ENCODE data around the gene DMTF1. TPM values are rescaled to one million over a fixed set of nuclear protein-coding genes. Genes with fewer than 3 reads are reported as not detected.

DMTF1 gene
- total RNA-seq, 1 experiment from 2014 or later = 56.3 TPM

Other genes with a start within 250 kb of the DMTF1 start
- 26.0 TPM for gene ELAPOR2, start 92.8 kb upstream of the DMTF1 start, total RNA-seq (2021; ENCODE audit: unreplicated experiment)
- 23.3 TPM for gene TMEM243, start 67.3 kb downstream of the DMTF1 start, total RNA-seq (2021; ENCODE audit: unreplicated experiment)
- 0.07 TPM for gene CROT, start 193.2 kb downstream of the DMTF1 start, total RNA-seq (2021; ENCODE audit: unreplicated experiment)